ENCODE results near the gene NSD1.

- TF ChIP-seq EZH2 (IDR thresholded peaks at IDR 0.05) (no peak), ZNF274 (IDR thresholded peaks at IDR 0.05; ENCODE audit: low read depth, low read length) (no peak)
- TF ChIP-seq, protein P1, sequence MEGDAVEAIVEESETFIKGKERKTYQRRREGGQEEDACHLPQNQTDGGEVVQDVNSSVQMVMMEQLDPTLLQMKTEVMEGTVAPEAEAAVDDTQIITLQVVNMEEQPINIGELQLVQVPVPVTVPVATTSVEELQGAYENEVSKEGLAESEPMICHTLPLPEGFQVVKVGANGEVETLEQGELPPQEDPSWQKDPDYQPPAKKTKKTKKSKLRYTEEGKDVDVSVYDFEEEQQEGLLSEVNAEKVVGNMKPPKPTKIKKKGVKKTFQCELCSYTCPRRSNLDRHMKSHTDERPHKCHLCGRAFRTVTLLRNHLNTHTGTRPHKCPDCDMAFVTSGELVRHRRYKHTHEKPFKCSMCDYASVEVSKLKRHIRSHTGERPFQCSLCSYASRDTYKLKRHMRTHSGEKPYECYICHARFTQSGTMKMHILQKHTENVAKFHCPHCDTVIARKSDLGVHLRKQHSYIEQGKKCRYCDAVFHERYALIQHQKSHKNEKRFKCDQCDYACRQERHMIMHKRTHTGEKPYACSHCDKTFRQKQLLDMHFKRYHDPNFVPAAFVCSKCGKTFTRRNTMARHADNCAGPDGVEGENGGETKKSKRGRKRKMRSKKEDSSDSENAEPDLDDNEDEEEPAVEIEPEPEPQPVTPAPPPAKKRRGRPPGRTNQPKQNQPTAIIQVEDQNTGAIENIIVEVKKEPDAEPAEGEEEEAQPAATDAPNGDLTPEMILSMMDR (IDR thresholded peaks at IDR 0.05 in 2 of 3, conservative IDR thresholded peaks at IDR 0.05 in 1 of 3; ENCODE audit: borderline replicate concordance in 1 of 3, insufficient read depth in 1 of 3, low read depth in 2 of 3, low read length in 2 of 3): no peak
These were observed 177.8 kb downstream of the NSD1 start for GRCh38 chr5:177311392-177311722.

Data from HCT116 (cell line).